ENCODE data around the gene TMEM223. TPM values are rescaled to one million over a fixed set of nuclear protein-coding genes. Genes with fewer than 3 reads are reported as not detected.
"Not testable (repeated sequence)": the region's sequence is repeated elsewhere in the genome, so short reads cannot be mapped to it uniquely, and the experiment has no call there.

The TMEM223 gene
- total RNA-seq, 4 donors from 2014 or later: 20.8 to 45.1 (median 30.3) TPM

- no peak for TF ChIP-seq CTCF (IDR thresholded peaks at IDR 0.05)
- DNase-seq (ENCODE audit: low spot score) (peak; percentile 94), ATAC-seq (ENCODE audit: low FRiP score) (peak; percentile 99)
Observed at GRCh38 chr11:62771144-62772021, 20.4 kb downstream of the TMEM223 start, which contains the start of gene TAF6L. TAF6L (plus strand) TSS chr11:62771396; CDS start chr11:62775784, 4,388 bp downstream.

GRCh38 chr11:62770778-62771143 lies 21.0 kb downstream of the TMEM223 start:
- ATAC-seq (ENCODE audit: low FRiP score): peak; percentile 25
- no peak for TF ChIP-seq CTCF (IDR thresholded peaks at IDR 0.05)

GRCh38 chr11:62760867-62761227 lies 31.0 kb downstream of the TMEM223 start:
- DNase-seq (ENCODE audit: low spot score); ATAC-seq (ENCODE audit: low FRiP score): not testable (repeated sequence)

More at GRCh38 chr11:62770778-62771143, 21.0 kb downstream of the TMEM223 start:
- DNase-seq (ENCODE audit: low spot score): no peak

GRCh38 chr11:62757846-62758788 lies 33.7 kb downstream of the TMEM223 start:
- no peak for TF ChIP-seq CTCF (IDR thresholded peaks at IDR 0.05)
- DNase-seq (ENCODE audit: low spot score) (no peak), ATAC-seq (ENCODE audit: low FRiP score) (no peak)

GRCh38 chr11:62755086-62755615 lies 36.7 kb downstream of the TMEM223 start:
- ATAC-seq (ENCODE audit: low FRiP score) (no peak), DNase-seq (ENCODE audit: low spot score) (no peak)
- TF ChIP-seq CTCF (IDR thresholded peaks at IDR 0.05): no peak

GRCh38 chr11:62753736-62754603 lies 37.8 kb downstream of the TMEM223 start, which contains the start of gene ZBTB3:
ZBTB3 (minus strand) TSS chr11:62754160; CDS start chr11:62753664, 496 bp downstream.
- ATAC-seq (ENCODE audit: low FRiP score): peak; percentile 100

More at GRCh38 chr11:62753736-62754603, 37.8 kb downstream of the TMEM223 start, which contains the start of gene ZBTB3:
- TF ChIP-seq CTCF (IDR thresholded peaks at IDR 0.05): no peak
- DNase-seq (ENCODE audit: low spot score): peak; percentile 95

Measured in omental fat pad (tissue), 4 donors.